ENCODE results near the gene PHTF2.

The PHTF2 gene

GRCh38 chr7:77791336-77791735, 7.2 kb upstream of the PHTF2 start:
- no peak for TF ChIP-seq CTCF (IDR thresholded peaks at IDR 0.05; ENCODE audit: control insufficient read depth, insufficient read depth, low read depth, low read length, missing control alignments)
- DNase-seq (ENCODE audit: low read depth) = no peak
- H3K4me3 ChIP-seq (ENCODE audit: control insufficient read depth, low read depth, low read length) = no peak overlapping the region

GRCh38 chr7:77791956-77792355, 6.6 kb upstream of the PHTF2 start:
- TF ChIP-seq CTCF (IDR thresholded peaks at IDR 0.05; ENCODE audit: control insufficient read depth, insufficient read depth, low read depth, low read length, missing control alignments) = no peak
- DNase-seq (ENCODE audit: low read depth) = no peak
- no peak overlapping the region for H3K4me3 ChIP-seq (ENCODE audit: control insufficient read depth, low read depth, low read length)

- no peak overlapping the region for H3K4me3 ChIP-seq (ENCODE audit: control insufficient read depth, low read depth, low read length)
- no peak for TF ChIP-seq CTCF (IDR thresholded peaks at IDR 0.05; ENCODE audit: control insufficient read depth, insufficient read depth, low read depth, low read length, missing control alignments)
- no peak for DNase-seq (ENCODE audit: low read depth)
Observed at GRCh38 chr7:77794000-77794399, 4.6 kb upstream of the PHTF2 start.

- no peak for TF ChIP-seq CTCF (IDR thresholded peaks at IDR 0.05; ENCODE audit: control insufficient read depth, insufficient read depth, low read depth, low read length, missing control alignments)
- H3K4me3 ChIP-seq (ENCODE audit: control insufficient read depth, low read depth, low read length) = no peak overlapping the region
Observed at GRCh38 chr7:77796109-77796508, 2.5 kb upstream of the PHTF2 start.

GRCh38 chr7:77796960-77797359, 1.6 kb upstream of the PHTF2 start:
- DNase-seq (ENCODE audit: low read depth) = no peak
- no peak for TF ChIP-seq CTCF (IDR thresholded peaks at IDR 0.05; ENCODE audit: control insufficient read depth, insufficient read depth, low read depth, low read length, missing control alignments)
- H3K4me3 ChIP-seq (ENCODE audit: control insufficient read depth, low read depth, low read length) = peak overlapping the region; percentile 73

More at GRCh38 chr7:77796109-77796508, 2.5 kb upstream of the PHTF2 start:
- DNase-seq (ENCODE audit: low read depth) = no peak

- DNase-seq (ENCODE audit: low read depth) = no peak
- H3K4me3 ChIP-seq (ENCODE audit: control insufficient read depth, low read depth, low read length) = peak overlapping the region; percentile 73
- no peak for TF ChIP-seq CTCF (IDR thresholded peaks at IDR 0.05; ENCODE audit: control insufficient read depth, insufficient read depth, low read depth, low read length, missing control alignments)
Observed at GRCh38 chr7:77797734-77798393, 709 bp upstream of the PHTF2 start.
